WI38 (cell line): Measurements from ENCODE around the gene NECTIN3.
A peak's percentile ranks its signal among the peaks of the same experiment; 100 is the strongest.

Source experiments
- H3K4me3 ChIP-seq: 2 replicates; pipeline ENCODE4 v1.5.1; 2011; ENCODE audit warnings: low read depth, mild to moderate bottlenecking, control low read depth, low read length
- TF ChIP-seq, protein P1 (sequence below): IDR thresholded peaks from 2 replicates; pipeline ENCODE4 v1.5.1; 2012; ENCODE audit warnings: low read depth, mild to moderate bottlenecking, control low read depth, low read length

NECTIN3 gene

DNA sequence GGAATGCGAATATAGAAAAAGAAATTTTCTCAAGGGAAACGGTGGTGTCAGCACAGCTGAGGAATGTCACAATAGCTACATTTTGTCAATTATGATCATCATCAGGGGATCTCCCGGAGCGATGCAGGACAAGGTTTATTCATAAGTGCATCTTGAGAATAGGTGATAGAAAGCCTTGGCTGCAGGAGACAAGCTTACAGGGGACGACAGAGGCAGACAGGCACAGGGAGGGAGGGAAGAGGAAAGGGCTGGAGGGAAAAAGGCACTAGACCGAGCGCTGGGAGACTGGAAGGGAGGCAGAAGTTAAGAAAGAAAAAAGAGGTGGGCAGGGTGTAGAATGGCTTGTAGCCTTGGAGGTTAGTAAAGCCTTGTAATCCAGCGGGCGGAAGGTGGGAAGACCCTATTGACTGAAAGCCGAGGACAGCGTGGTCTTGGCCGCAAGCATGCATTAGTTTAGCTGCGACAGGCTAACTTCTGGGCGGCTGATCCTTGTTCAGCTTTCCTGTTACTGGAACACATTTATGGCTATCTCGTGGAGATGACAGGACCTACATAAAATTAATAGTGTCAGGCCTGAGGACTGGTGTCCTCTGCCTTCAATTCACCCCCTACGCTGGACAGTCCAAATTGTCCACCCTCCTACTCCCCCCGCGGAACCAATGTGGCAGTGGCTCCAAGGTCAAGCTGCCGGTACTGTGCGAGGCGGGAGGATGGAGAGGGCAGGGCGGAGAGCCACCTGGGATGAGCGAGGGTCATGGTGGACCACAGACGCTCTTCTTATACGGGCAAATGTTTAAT is 1.4 kb upstream of the NECTIN3 start:
- peak overlapping the region; percentile 98 for H3K4me3 ChIP-seq
- TF ChIP-seq, protein P1, sequence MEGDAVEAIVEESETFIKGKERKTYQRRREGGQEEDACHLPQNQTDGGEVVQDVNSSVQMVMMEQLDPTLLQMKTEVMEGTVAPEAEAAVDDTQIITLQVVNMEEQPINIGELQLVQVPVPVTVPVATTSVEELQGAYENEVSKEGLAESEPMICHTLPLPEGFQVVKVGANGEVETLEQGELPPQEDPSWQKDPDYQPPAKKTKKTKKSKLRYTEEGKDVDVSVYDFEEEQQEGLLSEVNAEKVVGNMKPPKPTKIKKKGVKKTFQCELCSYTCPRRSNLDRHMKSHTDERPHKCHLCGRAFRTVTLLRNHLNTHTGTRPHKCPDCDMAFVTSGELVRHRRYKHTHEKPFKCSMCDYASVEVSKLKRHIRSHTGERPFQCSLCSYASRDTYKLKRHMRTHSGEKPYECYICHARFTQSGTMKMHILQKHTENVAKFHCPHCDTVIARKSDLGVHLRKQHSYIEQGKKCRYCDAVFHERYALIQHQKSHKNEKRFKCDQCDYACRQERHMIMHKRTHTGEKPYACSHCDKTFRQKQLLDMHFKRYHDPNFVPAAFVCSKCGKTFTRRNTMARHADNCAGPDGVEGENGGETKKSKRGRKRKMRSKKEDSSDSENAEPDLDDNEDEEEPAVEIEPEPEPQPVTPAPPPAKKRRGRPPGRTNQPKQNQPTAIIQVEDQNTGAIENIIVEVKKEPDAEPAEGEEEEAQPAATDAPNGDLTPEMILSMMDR = no peak

DNA sequence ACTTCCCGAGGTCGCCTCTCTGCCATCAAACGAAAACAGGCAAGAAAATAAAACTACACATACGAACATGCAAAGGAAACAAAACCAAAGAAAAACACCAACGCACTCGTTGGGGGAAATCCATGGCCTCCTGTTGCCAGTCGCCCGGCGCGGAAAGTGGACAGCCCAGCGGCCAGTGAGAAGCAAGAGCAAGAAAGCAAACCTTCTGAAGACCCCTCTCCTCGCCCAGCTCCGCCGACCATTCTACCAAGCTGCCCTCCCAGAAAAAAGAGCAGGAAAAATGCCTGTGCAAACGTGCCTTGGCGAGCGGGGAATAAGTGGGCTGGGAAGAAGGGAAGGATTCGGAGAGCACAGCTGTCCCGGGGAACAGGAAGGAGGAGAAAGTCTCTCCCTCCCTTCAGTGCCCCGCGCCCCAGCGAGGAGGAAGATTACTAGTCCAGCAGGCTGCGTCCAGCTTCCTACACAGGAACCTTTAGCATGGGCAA is 802 bp upstream of the NECTIN3 start:
- H3K4me3 ChIP-seq = peak overlapping the region; percentile 98
- TF ChIP-seq, protein P1 = no peak

DNA sequence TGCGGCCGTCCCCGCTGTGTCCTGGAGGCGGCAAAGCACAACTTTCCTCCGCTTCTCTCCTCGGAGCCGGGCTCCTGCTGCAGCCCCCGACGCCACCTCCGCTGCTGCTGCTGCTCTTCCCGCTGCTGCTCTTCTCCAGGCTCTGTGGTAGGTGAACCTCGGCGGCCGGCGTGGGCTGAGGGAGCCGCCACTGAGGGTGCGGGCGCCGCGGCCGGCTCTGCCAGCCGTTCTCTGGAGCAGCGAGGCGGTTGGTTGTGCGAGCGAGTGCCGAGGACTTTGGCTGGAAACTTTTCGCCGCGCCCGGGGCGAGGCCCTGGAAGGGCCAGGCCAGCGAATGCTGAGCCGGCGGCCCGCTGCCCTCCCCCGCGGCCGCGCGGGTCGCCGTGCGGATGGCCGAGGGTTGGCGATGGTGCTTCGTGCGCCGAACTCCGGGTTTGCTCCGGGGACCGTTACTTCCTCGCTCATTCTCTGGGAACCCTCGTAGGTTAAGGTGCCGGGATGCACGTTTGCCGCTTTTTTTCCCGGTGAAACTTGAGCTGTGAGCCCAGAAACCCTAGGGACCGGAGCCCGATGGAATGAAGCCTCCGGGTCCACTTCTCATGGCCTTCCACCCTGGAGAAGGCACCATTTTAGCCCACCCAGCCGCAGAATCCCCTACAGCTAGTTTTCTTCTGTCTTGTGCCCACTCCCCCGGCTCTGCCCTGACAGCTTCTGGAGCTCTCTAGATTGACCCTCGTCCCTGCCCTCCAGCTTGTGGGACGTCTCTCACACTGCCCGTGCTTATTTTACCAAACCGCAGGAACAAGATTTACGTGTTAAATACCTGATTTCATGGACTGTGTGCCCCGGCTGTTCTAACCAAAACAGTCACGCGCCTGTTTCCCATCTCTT is 660 bp downstream of the NECTIN3 start:
- peak overlapping the region; percentile 98 for H3K4me3 ChIP-seq
- TF ChIP-seq, protein P1 = no peak

DNA sequence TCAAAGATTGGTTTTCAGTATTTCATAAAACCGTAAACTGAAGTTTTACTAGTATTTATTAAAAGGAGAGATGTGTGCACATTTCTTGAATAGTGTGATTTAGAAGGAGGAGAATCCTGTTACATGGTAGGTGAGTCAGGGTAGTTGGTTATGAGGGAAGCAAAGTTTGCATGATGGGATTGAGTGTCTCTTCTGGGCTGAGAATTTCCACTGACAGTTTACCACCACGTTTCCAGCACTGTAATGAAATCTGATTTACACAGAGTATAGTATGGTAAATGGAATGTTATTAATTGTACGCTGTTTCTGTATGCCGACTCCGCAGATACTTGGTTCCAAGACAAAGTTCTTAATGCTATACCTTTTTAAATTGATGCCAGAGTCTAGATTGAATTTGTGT is 1.6 kb downstream of the NECTIN3 start:
- H3K4me3 ChIP-seq = peak overlapping the region; percentile 98
- TF ChIP-seq, protein P1 = no peak

DNA sequence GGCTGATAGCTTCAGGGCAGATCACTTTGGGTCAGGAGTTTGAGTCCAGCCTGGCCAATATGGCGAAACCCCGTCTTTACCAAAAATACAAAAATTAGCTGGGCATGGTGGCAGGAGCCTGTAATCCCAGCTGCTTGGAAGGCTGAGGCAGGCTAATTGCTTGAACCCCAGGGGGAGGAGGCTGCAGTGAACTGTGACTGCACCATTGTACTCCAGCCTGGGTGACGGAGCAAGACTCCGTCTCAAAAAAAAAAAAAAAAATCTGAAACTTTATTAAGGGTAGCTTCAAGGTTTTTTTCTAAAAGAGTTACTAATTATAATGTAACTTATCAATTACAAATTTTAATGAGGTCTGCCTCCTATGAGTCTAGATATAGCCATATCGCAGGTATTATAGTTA is 5.1 kb downstream of the NECTIN3 start:
- peak overlapping the region; percentile 21; the same call in 1 of the 2 replicates for H3K4me3 ChIP-seq
- TF ChIP-seq, protein P1 = no peak

DNA sequence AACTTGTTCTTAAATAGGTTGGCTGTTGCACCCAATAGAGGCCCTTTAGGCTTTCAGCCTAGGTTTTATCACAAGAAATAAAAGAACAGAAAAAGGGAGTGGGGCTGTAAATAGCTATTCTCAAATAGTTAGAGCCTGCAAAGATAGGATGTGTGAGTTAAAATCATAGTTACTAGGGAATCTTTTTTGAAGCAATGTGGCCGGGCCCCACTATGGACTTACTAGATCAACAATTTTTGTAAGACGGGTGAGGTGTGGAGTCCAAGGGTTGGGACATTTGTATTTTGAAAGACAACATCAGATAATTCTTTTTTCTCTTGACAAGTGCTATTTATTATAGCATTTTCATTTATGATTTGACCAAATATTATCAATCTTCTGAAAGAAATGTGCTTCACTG is 5.8 kb downstream of the NECTIN3 start:
- TF ChIP-seq, protein P1 = no peak
- H3K4me3 ChIP-seq = no peak overlapping the region
